Skin of body (tissue), 1 donor: ENCODE data around the gene ARL11. TPM values are rescaled to one million over a fixed set of nuclear protein-coding genes. Genes with fewer than 3 reads are reported as not detected.

ENCODE experiments used
- total RNA-seq: library from RNA; depleted of rRNA; stranded (reverse); fragments of >200 nt; gene quantifications from one replicate; pipeline ENCODE4 v1.2.3, GENCODE V29; 2014

ARL11 gene
- total RNA-seq, 1 donor from 2014 or later: 0.59 TPM

Other genes starting within 250 kb of the ARL11 start
- 10.9 TPM for gene CAB39L, start 184.4 kb upstream of the ARL11 start, total RNA-seq
- 9.9 TPM for gene SETDB2, start 184.2 kb upstream of the ARL11 start, total RNA-seq
- 20.7 TPM for gene PHF11, start 132.6 kb upstream of the ARL11 start, total RNA-seq
- 12.5 TPM for gene RCBTB1, start 42.9 kb upstream of the ARL11 start, total RNA-seq
- gene EBPL, start 63.0 kb downstream of the ARL11 start, total RNA-seq: 54.2 TPM
- gene KPNA3, start 164.2 kb downstream of the ARL11 start, total RNA-seq: 28.3 TPM